ENCODE results near the gene CARD11. TPM values are rescaled to one million over a fixed set of nuclear protein-coding genes. Genes with fewer than 3 reads are reported as not detected.
A peak's percentile ranks its signal among the peaks of the same experiment; 100 is the strongest.
"Not testable (repeated sequence)": the region's sequence is repeated elsewhere in the genome, so short reads cannot be mapped to it uniquely, and the experiment has no call there.

Gene CARD11
- total RNA-seq, 1 experiment from 2014 or later: 5.2 TPM

DNA sequence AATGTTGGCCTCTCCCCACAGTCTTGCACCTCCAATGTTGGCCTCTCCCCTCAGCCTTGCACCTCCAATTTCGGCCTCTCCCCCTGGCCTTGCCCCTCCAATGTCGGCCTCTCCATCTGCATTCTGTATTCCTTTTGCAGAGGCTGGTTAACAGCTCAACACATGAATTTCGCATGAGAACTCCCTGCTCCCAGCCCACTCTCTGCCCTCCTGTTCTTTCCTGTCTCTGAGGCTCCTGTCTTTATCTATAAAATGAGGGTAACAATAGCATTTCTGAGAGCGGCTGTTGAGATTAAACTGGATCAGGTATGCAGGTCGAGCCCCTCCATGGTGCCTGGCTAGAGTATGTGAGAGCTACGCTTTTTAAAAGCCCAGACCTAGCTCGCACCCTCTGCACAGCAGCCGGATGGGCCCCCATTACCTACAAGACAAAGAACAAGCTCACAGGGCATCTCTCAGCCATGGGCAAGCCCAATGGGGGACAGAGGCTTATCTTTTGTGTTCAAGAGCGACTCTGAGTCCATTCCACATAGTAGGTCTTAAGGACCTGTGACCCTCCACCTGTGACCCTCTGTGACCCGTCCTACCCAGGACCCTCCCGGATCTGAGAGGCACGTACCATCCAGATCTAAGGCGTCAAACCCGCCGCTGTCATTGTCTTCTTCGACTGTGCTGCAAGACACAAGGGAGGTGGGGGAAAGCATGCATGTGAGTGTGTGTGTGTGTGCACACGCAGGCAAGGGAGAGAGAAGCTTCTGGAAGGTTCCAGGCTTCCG lies 117.4 kb downstream of the CARD11 start:
- DNase-seq (ENCODE audit: low read depth): no peak

DNA sequence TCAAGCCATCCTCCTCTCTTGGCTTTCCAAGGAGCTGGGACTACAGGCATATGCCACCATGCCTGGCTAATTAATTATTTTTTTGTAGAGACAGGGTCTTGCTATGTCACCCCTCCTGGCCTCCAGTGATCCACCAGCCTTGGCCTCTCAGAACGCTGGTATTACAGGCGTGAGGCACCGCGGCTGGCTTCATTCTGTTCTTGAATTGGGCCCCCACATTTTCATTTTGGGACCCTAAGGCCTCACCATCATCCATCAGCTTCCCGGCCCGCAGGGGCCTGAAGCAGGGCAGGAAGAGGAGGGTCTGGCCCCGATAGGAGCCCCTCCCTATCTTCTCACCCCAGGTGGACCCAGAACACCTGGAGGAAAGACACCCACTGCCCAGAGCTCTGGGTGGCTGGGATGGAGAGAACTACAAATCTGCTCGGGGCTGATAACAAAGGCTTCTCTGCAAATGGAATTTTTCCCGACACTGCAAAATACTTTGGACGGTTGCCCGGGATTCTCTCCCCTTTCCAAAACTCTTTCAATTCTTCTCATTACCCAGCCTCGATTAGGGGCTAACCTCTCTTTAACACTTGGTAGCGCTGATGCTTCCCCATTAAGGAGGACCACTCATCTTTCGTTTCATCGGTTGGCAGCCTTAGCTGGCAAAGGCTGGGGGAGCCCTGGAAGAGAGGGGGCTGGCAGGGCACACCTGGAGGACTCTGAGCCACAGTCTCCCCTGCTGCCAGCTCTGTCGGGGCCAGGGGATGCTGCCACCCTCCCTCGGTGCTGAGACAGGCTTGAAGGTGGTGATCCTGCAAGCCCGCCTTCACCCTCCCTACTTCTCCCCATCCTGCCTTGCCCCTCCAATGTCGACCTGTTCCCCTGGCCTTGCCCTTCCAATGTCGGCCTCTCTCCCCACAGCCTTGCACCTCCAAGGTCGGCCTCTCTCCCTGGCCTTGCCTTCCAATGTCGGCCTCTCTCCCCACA lies 118.5 kb downstream of the CARD11 start:
- DNase-seq (ENCODE audit: low read depth): no peak

DNA sequence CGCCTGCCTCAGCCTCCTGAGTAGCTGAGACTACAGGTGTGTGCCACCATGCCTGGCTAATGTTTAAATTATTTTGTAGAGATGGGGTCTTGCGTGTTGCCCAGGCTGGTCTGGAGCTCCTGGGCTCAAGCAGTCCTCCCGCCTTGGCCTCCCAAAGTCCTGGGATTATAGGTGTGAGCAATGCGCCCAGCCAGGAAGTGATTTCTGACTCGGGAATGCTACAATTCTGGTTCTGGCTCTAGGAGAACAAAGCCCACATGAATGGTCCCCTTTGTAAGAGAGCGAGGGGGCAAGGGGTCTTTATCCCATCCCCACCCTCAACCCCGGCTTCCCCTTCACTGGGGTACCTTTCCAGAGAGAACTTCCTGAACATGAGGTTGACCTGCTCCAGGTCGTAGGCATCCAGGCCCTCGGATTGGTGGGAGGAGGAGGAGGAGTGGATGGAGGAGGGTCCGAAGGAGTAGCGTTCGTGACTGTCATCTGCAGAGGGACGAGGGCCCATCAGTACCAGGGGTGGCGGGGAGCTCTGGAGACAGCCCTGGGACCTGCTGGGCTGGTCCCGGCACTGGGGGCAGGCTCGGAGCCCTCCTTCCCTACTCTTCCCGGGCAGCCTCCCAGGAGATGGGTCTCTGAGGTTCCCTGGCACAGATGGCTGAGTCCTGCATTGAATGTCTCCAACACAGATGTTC lies 119.6 kb downstream of the CARD11 start:
- DNase-seq (ENCODE audit: low read depth): no peak

DNA sequence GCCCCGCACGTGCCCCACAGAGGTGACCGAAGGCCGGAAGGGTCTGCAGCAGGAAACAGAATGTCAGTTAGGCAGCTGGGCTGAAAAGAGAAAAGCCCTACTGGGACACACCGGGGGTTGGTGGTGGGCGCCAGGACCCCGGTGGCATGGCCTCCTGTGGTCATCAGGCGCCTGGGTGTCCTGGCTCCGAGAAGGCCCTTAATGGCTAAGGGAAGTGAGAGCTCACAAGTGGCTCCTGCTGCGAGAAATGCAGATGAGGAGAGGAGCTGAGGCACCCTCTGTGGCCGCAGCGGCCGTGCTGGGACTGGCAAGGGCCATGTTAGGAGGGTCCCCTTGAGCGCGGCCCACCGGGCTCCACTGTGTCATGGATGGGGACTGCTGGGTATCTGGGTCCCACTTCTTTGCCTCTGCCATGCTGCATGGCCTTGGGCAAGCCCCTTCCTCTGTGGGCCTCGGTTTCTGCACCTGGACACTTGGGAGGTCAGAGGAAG lies 120.3 kb downstream of the CARD11 start:
- no peak for DNase-seq (ENCODE audit: low read depth)

DNA sequence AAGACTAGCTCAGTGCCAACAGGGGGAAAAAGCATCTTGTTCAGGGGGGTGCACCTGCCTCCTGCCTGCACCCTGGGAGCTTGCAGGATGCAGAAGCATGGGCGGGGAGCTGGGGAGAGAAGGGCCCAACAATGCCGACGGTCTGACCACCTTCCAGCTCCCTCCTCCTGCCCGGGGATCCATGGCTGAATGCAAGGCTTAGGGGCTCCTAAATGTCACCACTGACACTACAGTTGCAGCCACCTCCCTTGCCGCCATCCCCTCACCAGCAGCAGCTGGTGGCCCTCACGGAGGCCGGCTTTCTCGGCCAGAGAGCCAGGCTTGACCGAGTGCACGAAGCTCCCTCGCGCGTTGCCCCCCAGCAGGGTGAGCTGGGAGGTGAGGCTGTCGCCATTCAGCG lies 120.8 kb downstream of the CARD11 start:
- DNase-seq (ENCODE audit: low read depth): no peak

DNA sequence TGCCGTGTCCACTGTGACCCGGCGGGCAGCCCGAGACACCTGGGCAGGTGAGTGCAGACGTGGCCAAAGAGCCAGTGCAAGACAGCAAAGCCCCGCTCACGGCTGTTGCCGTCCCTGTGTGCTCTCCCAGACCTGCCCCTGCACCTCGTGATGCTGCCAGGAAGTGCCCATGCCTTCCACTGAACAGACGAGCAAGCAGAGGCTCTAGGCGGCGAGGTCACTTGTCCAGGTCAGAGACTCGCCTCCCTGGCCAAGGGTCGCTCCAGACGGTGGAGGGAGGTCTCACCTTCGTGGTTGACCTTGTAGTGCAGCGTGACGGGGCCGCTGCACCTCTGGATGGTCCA lies 121.3 kb downstream of the CARD11 start:
- no peak for DNase-seq (ENCODE audit: low read depth)

DNA sequence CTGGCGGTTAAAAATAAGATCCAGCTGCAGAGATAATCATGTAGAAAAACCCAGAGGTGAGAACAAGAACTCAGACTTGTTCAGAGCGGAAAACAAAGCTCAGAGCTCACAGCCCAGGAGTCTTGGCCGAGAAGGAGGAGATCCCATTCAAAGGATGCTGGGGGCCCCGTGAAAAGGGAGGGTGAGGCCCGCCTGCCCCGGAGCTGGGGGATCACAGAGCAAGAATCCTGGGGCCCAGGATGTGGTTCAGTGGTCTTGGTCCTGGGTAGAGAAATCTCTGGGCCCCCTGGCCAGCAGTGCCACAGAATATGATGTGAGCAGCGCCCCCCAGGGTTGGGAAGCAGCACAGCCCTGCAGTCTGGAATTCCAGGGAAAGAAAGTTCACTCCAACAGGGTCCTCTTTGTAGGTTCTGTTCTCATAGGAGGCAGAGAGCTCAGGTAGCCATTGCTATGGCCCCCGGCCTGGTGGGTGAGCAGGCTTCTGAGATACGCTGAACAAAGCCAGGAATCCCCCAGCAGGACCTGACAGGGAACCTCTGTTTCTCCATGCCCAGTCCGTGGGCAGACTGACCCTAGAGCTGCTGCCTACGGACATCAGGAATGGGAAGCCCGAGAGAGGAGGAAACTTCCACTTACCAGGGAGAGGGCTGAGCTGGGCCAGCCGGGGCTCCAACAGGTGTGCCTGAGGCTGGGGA lies 121.9 kb downstream of the CARD11 start:
- no peak for DNase-seq (ENCODE audit: low read depth)

DNA sequence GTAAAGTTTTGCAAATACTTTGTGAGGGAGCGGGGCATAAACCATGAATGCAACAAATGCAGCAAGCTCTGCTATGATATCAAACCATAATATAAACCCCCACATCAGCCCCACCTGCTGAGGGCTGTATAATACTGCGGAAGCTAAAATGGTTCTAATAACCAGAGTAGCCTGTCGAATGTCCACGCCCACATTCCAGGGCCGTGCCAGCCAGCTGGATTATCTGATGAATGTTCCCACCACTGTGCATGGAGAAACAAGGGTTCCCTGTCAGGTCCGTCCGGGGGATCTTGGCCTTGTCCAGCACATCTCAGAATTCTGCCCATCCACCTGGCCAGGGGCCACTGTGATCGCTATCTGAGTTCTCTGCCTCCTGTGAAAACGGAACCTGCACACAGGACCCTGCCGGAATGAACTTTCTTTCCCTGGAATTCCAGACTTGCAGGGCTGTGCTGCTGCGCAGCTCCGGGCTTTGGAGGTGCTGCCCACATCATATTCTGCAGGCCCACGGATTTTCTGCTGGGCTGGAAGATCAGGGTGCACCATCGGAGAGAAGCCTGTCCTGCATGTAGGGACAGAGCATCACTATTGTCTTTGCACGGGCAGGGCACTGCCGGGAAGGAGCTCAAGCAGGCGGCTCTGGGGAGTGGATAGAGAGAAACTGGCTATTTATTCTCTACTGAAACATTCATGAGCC lies 122.6 kb downstream of the CARD11 start:
- peak; percentile 30 for DNase-seq (ENCODE audit: low read depth)

DNA sequence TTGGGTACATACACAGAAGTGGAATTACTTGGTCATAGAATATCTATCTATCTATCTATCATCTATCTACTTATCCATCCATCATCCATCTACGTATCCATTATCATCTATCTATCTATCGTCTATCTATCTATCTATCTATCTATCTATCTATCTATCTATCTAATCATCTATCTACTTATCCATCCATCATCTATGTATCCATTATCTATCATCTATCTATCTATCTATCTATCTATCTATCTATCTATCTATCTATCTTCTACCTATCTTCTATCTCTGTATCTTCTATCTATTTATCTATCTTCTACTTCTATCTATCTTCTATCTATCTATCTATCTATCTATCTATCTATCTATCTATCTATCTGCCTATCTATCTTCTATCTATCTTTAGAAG lies 123.2 kb downstream of the CARD11 start:
- not testable (repeated sequence) for DNase-seq (ENCODE audit: low read depth)

DNA sequence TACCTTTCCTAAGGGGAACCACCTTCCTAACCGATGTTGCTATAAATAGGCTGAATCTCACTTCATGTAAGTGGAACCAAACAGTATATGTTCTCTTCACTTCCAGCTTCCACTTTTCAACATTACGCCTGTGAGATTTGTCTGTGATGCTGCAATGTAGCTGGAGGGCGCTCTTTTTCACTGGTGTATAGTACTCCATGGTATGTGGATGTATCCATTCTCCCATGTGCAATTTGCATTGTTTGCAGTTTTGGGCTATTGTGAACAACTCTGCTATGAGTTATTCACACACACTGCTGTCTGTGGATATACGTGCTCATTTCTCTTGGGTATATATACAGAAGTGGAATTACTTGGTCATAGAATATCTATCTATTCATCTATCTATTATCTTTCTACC lies 123.6 kb downstream of the CARD11 start:
- no peak for DNase-seq (ENCODE audit: low read depth)

DNA sequence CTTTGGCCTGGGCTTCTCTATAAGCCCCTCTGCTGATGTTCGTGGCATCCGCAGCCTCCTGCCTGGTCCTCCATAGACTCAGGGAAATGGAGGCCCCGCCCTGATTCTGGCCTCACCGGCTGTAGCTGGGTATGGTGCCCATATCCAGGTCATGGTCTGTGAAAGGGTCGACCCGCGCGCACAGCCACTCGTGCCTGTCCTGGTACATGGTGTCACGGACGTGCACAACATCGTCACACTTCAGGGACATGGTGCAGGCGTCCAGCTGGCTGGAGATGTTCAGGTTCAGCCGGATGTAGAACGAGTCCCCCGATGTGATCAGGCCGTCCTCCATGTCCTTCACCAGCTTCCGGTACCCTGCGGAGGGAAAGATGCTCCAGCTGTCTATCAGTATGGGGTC lies 124.4 kb downstream of the CARD11 start:
- no peak for DNase-seq (ENCODE audit: low read depth)

DNA sequence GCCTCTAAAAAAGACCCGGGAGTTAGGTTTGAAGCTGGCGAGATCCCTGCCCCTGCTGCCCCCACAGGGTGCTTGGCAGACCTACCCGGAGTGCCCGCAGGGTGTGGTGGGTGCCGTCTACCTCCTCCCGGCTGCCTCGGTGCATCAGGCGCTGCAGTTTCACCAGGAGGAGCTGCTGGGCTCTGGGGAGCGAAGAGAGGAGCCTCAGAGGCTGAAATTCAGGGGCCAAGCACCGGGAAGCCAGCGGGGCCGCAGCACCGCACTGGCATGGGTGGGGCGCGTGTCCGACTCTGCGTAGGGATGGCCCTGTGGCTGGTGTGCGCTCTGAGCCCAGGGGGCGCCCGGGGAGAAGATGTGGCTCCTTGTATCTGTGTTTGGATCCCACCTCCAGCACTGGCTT lies 125.3 kb downstream of the CARD11 start:
- DNase-seq (ENCODE audit: low read depth): no peak

DNA sequence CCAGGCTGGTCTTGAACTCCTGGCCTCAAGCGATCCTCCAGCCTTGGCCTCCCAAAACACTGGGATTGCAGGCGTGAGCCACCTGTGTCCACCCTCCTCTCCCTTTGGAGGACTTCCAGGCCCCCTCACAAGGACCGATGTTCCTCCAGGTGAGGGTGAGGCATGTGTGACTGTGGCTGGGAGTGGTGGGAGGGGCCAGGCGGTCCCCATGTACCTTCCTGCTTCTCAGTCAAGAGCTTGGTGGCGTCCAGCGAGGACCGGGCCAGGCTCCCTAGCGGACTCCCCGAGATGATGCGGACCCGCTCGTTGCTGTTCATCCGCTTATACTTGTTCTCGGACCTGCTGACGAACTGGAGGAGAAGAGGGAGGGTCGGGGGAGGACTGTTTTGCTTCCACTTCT lies 128.6 kb downstream of the CARD11 start:
- no peak for DNase-seq (ENCODE audit: low read depth)

DNA sequence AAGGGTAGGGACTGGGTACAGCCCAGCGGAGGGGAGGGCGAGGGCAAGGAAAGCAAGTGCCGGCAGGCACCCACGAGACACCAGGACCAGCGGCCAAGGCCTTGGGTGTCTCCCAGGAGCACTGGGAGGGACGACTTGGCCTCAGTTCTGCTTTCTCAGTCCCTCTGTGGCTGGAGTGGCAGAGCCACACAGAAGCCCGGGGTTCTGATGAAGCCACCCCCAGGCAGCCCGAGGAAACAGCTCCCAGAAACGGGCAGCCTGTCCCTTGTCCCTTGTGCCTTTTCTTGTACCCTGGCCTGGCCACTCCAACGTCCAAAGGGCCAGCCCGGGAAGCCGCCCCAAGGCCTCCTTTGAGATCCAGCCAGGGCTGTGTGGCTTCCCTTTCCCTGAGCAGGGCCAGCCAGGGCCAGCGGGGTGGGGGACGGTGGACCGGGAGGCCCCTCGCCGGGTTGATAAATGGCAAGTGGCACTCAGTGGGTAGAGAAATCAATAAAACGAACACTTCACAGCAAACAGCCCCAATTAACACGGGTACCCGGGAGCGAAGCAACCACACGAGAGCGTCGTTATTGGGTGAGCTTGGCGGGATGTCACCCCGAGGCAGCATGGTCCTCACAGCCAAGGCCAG lies 129.8 kb downstream of the CARD11 start:
- no peak for DNase-seq (ENCODE audit: low read depth)

DNA sequence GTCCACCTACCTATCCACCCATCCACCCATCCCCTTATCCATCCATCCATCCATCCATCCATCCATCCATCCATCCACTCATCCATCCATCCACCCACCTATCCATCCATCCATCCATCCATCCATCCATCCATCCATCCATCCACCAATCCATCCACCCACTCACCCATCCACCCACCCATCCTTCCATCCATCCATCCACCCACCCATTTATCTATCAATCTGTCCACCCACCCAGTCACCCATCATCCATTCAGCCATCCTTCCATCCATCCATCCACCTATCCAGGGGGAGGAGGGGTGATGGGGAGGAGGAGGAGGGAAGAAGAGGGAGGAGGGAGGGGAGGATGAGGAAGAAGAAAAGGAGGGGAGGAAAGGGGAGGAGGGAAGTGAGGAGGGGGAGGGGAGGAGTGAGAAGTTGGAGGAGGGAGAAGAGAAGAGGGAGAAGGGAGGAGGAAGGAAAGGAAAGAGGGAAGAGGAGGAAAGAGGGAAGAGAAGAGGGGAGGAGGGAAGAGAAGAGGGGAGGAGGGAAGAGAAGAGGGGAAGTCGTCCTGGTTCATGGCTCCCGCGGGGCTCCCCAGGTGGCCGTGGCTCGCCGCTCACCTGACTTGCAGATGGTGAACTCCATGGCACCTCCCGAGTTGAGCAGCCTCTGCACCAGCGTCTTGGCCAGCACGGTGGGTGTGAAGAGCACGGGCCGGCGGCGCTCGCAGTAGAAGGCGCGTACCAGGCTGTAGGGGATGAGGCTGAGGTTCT lies 130.8 kb downstream of the CARD11 start:
- no peak for DNase-seq (ENCODE audit: low read depth)

DNA sequence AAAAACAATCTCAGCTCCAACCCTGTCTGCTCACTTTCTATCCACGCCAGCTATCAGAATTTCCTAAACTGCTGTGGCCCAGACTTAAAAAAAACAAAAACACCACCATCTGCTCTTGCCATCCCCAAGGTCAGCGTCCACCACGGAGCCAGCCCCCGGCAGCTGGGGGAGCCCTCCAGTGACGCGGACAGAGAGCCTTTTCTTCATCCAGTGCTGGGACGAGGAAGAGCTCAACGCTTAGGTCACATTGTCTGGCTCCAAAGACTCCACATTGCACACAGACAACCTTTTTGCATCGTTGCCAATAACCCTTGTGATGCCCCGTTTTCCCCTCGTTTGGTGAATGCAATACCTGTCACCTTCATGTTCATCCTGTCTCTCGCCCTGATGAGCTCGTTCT lies 132.2 kb downstream of the CARD11 start:
- no peak for DNase-seq (ENCODE audit: low read depth)

DNA sequence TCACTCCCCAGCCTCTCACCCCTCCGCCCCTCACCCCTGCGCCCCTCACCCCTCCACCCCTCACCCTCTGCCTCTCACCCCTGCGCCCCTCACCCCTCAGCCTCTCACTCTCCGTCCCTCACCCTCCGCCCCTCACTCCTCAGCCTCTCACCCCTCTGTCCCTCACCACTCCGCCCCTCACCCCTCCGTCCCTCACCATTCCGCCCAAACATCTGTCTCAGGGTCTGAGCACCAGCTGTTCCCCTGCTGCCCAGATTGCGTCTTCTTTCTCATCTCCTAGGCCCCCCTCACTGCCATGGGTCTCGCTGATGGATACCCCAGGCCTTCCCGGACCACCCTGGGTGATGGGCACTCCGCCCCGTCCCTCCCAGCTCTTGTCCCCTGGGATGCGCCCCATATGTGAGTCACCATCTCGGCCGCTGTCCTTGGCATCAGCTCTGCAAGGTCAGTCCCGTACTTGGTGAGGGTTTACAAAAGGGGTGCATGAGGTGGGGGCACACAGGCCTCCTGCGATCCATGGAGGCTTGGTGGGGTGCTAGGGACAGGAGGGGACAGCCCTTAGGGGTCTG lies 134.1 kb downstream of the CARD11 start:
- no peak for DNase-seq (ENCODE audit: low read depth)

DNA sequence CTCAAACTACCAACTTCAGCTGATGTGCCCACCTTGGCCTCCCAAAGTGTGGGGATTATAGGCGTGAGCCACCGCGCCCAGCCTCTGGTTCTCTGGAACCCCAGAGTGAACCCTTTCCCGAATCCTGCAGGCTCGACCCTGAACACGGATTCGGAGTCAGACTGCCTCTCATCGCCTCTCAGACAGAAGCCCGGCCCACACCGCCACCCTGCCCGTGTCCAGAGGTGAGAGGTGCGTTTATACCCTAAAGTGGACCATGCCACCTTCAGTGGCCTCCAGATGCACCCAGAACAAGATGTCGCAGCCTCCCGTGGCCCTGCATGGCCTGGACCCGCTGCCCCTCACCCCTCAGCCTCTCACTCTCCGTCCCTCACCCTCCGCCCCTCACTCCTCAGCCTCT lies 134.6 kb downstream of the CARD11 start:
- DNase-seq (ENCODE audit: low read depth): no peak

DNA sequence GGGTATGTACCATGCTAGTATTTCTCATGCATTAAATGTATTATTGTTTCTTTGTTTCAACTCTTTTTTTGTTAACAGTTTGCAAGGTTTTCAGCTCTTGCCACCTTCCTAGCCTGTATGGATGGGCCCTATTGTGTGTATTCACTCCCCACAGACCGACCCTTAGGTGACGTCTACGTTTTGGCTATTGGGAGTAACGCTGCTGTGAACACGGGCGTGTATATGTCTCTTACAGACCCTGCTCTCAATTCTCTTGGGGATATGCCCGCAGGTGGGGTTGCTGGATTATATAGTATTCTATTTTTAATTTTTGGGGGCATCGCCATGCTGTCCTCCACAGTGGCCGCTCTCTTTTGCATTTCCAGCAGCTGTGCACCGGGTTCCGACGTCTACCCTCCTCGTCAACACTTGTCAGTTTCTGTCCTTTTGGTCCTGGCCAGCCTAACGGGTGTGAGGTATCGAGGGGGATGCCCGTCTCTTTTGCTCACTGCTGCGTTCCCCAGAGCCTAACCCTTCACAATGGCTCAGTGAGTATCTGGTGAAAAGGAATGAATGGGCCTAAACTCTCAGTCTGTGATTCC lies 135.5 kb downstream of the CARD11 start:
- no peak for DNase-seq (ENCODE audit: low read depth)
